Measurements from ENCODE around the gene CITED2. TPM values are rescaled to one million over a fixed set of nuclear protein-coding genes. Genes with fewer than 3 reads are reported as not detected.

CITED2 gene
- total and polyA plus RNA-seq, 9 donors, result 61.1 to 113 (median 77.1) TPM

- no peaks in the 10 kb centered on the region for H3K9me3 ChIP-seq (replicated peaks; ENCODE audit: control insufficient read depth, low read depth, low read length)
- H3K4me3 ChIP-seq (ENCODE audit: low read length), result peak overlapping the region; percentile 97
- peak overlapping the region; percentile 99 for H3K27ac ChIP-seq (ENCODE audit: low read length)
- peak; percentile 99 for DNase-seq
- H3K36me3 ChIP-seq (ENCODE audit: control insufficient read depth, insufficient read depth, low read length), result peaks cover 7% of the 10 kb centered on the region
- H3K4me1 ChIP-seq (ENCODE audit: control insufficient read depth, insufficient read depth, low read length), result peaks cover 9% of the 10 kb centered on the region
- no peaks in the 10 kb centered on the region for H3K27me3 ChIP-seq (ENCODE audit: control insufficient read depth, insufficient read depth, low read length)
- WGBS (ENCODE audit: insufficient coverage), result 0% methylated on average over 39 of the region's 44 CpGs
These were observed 973 bp upstream of the CITED2 start for GRCh38 chr6:139375226-139376016.

GRCh38 chr6:139373928-139374356 is 506 bp downstream of the CITED2 start:
- WGBS (ENCODE audit: insufficient coverage), result 0% methylated on average over 24 of the region's 25 CpGs

GRCh38 chr6:139373154-139373927 is 1.1 kb downstream of the CITED2 start:
- Histone ChIP-seq H3K9me3 (replicated peaks; ENCODE audit: control insufficient read depth, low read depth, low read length) (no peaks in the 10 kb centered on the region), H3K36me3 (ENCODE audit: control insufficient read depth, insufficient read depth, low read length) (peaks cover 7% of the 10 kb centered on the region), H3K4me3 (ENCODE audit: low read length) (peak overlapping the region; percentile 97), H3K27me3 (ENCODE audit: control insufficient read depth, insufficient read depth, low read length) (no peaks in the 10 kb centered on the region), H3K27ac (ENCODE audit: low read length) (peak overlapping the region; percentile 99), H3K4me1 (ENCODE audit: control insufficient read depth, insufficient read depth, low read length) (peaks cover 19% of the 10 kb centered on the region)
- peak; percentile 78 for DNase-seq
- WGBS (ENCODE audit: insufficient coverage), result 0% methylated on average over 57 of the region's 57 CpGs

More at GRCh38 chr6:139373928-139374356, 506 bp downstream of the CITED2 start:
- H3K4me3 ChIP-seq (ENCODE audit: low read length), result peak overlapping the region; percentile 97
- peaks cover 19% of the 10 kb centered on the region for H3K4me1 ChIP-seq (ENCODE audit: control insufficient read depth, insufficient read depth, low read length)
- peaks cover 7% of the 10 kb centered on the region for H3K36me3 ChIP-seq (ENCODE audit: control insufficient read depth, insufficient read depth, low read length)
- H3K27me3 ChIP-seq (ENCODE audit: control insufficient read depth, insufficient read depth, low read length), result no peaks in the 10 kb centered on the region
- H3K27ac ChIP-seq (ENCODE audit: low read length), result peak overlapping the region; percentile 99
- no peak for DNase-seq
- H3K9me3 ChIP-seq (replicated peaks; ENCODE audit: control insufficient read depth, low read depth, low read length), result no peaks in the 10 kb centered on the region

- H3K9me3 ChIP-seq (replicated peaks; ENCODE audit: control insufficient read depth, low read depth, low read length), result no peaks in the 10 kb centered on the region
- peak overlapping the region; percentile 97 for H3K4me3 ChIP-seq (ENCODE audit: low read length)
- no peaks in the 10 kb centered on the region for H3K27me3 ChIP-seq (ENCODE audit: control insufficient read depth, insufficient read depth, low read length)
- H3K36me3 ChIP-seq (ENCODE audit: control insufficient read depth, insufficient read depth, low read length), result peaks cover 7% of the 10 kb centered on the region
- H3K27ac ChIP-seq (ENCODE audit: low read length), result peak overlapping the region; percentile 89
- WGBS (ENCODE audit: insufficient coverage), result 0% methylated on average over 6 of the region's 14 CpGs
- DNase-seq, result peak; percentile 52
- H3K4me1 ChIP-seq (ENCODE audit: control insufficient read depth, insufficient read depth, low read length), result peaks cover 21% of the 10 kb centered on the region
These were observed 1.9 kb downstream of the CITED2 start for GRCh38 chr6:139372326-139373153.

GRCh38 chr6:139371421-139372203 is 2.8 kb downstream of the CITED2 start:
- no peak for DNase-seq
- peaks cover 7% of the 10 kb centered on the region for H3K36me3 ChIP-seq (ENCODE audit: control insufficient read depth, insufficient read depth, low read length)
- peak overlapping the region; percentile 97 for H3K4me3 ChIP-seq (ENCODE audit: low read length)
- peak overlapping the region; percentile 89 for H3K27ac ChIP-seq (ENCODE audit: low read length)
- H3K4me1 ChIP-seq (ENCODE audit: control insufficient read depth, insufficient read depth, low read length), result peaks cover 18% of the 10 kb centered on the region
- no peaks in the 10 kb centered on the region for H3K27me3 ChIP-seq (ENCODE audit: control insufficient read depth, insufficient read depth, low read length)
- no peaks in the 10 kb centered on the region for H3K9me3 ChIP-seq (replicated peaks; ENCODE audit: control insufficient read depth, low read depth, low read length)
- no CpG with 5 or more reads among the region's 3 CpGs for WGBS (ENCODE audit: insufficient coverage)

GRCh38 chr6:139370999-139371345 is 3.5 kb downstream of the CITED2 start:
- Histone ChIP-seq H3K4me3 (ENCODE audit: low read length) (peak overlapping the region; percentile 97), H3K4me1 (ENCODE audit: control insufficient read depth, insufficient read depth, low read length) (peaks cover 13% of the 10 kb centered on the region), H3K36me3 (ENCODE audit: control insufficient read depth, insufficient read depth, low read length) (peaks cover 7% of the 10 kb centered on the region), H3K9me3 (replicated peaks; ENCODE audit: control insufficient read depth, low read depth, low read length) (no peaks in the 10 kb centered on the region), H3K27ac (ENCODE audit: low read length) (peak overlapping the region; percentile 89), H3K27me3 (ENCODE audit: control insufficient read depth, insufficient read depth, low read length) (no peaks in the 10 kb centered on the region)
- DNase-seq, result no peak
- no CpG with 5 or more reads among the region's 3 CpGs for WGBS (ENCODE audit: insufficient coverage)

GRCh38 chr6:139370283-139370998 is 4.0 kb downstream of the CITED2 start:
- peak; percentile 91 for DNase-seq
- WGBS (ENCODE audit: insufficient coverage), result 11% methylated on average over 2 of the region's 5 CpGs
- peaks cover 13% of the 10 kb centered on the region for H3K4me1 ChIP-seq (ENCODE audit: control insufficient read depth, insufficient read depth, low read length)

GRCh38 chr6:139369568-139370282 is 4.7 kb downstream of the CITED2 start:
- peak overlapping the region; percentile 89 for H3K27ac ChIP-seq (ENCODE audit: low read length)
- peaks cover 7% of the 10 kb centered on the region for H3K36me3 ChIP-seq (ENCODE audit: control insufficient read depth, insufficient read depth, low read length)
- no peaks in the 10 kb centered on the region for H3K27me3 ChIP-seq (ENCODE audit: control insufficient read depth, insufficient read depth, low read length)
- 33% methylated on average over 1 of the region's 9 CpGs for WGBS (ENCODE audit: insufficient coverage)
- peak; percentile 82 for DNase-seq
- H3K4me1 ChIP-seq (ENCODE audit: control insufficient read depth, insufficient read depth, low read length), result peaks cover 13% of the 10 kb centered on the region
- no peak overlapping the region for H3K4me3 ChIP-seq (ENCODE audit: low read length)
- H3K9me3 ChIP-seq (replicated peaks; ENCODE audit: control insufficient read depth, low read depth, low read length), result no peaks in the 10 kb centered on the region

More at GRCh38 chr6:139370283-139370998, 4.0 kb downstream of the CITED2 start:
- Histone ChIP-seq H3K27ac (ENCODE audit: low read length) (peak overlapping the region; percentile 89), H3K4me3 (ENCODE audit: low read length) (peak overlapping the region; percentile 97), H3K9me3 (replicated peaks; ENCODE audit: control insufficient read depth, low read depth, low read length) (no peaks in the 10 kb centered on the region), H3K27me3 (ENCODE audit: control insufficient read depth, insufficient read depth, low read length) (no peaks in the 10 kb centered on the region), H3K36me3 (ENCODE audit: control insufficient read depth, insufficient read depth, low read length) (peaks cover 7% of the 10 kb centered on the region)
